GM18502 (cell line): ENCODE results near the gene MAP2.

ENCODE experiments used
- ATAC-seq: cut with Tn5 transposase; IDR thresholded peaks from one replicate; pipeline ENCODE4 v1.9.1; 2021; ENCODE audit warnings: mild to moderate bottlenecking; ENCODE audit not compliant: unreplicated experiment, poor library complexity

Gene MAP2

DNA sequence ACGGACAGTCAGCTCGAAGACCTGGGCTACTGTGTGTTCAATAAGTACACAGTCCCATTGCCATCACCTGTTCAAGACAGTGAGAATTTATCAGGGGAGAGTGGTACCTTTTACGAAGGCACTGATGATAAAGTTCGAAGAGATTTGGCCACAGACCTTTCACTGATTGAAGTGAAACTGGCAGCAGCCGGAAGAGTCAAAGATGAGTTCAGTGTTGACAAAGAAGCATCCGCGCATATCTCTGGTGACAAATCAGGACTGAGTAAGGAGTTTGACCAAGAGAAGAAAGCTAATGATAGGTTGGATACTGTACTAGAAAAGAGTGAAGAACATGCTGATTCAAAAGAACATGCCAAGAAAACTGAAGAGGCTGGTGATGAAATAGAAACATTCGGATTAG, 270.9 kb downstream of the MAP2 start:
- no peak for ATAC-seq

DNA sequence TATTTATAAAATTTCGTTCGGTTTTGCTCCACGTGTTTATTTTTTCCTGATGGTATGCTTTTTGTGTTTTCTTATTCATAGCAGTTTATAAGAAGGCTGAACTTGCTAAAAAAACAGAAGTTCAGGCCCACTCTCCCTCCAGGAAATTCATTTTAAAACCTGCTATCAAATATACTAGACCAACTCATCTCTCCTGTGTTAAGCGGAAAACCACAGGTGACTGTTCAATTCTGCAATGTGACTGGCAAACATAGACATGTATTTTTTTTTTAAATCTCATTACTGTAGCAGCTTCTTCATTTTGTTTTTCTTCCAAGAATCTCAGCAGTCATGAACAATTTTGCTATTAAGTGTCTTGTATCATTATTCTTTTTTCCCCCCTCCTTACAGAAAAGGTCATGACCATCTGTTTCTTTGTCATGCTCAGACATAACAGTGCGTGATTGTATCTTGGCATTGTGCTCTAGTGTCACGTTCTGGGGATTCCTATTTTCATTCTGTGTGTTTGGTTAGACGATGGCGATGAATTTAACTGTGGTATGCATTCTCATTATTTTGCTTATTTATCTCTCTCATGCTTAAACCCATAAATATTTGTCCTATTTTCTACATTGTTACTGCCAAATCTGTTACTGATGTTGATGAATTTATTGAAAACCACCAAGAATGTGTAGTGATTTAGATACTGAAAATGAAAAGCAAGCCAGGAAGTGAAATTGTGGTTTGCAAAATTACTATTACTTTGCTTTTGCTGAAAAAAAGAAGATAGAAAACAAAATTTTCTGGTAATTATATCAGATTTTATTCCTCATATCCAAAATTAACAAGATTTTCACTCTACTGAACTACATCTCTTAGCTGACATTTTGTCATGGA, 273.2 kb downstream of the MAP2 start:
- peak; percentile 85 for ATAC-seq

DNA sequence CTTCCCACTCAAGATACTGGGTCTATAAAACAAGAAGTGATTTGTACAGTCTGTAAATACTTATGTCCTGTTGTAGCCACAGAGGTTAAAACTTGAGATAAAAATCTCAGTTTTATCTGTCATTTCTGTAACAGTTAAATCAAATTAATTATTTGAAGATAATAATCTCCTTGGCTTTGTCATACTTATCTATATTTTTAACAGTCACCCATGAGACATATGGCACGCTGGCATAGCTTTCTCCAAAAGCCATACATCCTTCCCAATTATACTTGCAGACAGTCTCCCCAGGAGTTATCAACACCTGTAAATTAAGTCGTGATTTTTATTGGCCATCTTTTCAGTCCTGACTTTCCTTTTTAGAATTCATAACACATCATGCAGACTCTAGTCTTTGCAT, 278.9 kb downstream of the MAP2 start:
- ATAC-seq: no peak

DNA sequence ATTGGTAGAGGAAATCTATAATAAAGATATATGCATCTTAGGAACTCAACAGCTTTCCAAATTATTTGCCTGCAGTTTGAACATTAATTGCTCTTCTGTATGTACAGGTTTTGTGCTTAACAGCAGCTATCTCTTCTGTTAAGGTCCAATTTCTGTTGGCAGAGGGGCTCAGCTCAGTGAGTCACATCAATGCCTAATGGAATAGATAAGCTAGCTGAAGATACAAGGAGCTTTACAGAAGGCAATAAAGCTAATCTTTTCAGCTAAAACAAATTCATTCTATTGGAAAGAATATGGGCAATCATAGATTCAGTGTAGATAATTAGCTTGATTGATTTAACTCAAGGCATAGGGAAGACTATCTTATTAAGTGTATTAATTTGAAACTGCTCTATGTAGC, 289.4 kb downstream of the MAP2 start:
- no peak for ATAC-seq

DNA sequence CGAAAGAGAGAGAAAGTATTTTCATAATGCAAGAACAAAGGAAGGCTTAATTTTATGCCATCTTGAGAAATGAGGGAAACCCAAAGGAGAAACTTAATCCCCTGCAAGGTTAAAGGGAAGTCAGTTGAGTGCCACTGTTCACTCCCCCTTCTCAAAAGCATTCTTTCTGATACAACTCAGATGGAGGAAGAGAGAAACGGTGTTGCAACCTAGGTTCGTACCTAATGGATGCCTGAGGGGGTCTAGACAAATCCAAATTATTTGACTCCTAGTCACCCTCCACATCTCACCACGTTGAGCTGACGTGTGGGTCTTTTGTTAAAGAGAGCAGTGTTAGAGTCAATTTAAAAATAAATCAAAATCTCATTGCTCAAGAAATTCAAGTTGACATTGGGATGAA, 295.2 kb downstream of the MAP2 start:
- ATAC-seq: no peak

DNA sequence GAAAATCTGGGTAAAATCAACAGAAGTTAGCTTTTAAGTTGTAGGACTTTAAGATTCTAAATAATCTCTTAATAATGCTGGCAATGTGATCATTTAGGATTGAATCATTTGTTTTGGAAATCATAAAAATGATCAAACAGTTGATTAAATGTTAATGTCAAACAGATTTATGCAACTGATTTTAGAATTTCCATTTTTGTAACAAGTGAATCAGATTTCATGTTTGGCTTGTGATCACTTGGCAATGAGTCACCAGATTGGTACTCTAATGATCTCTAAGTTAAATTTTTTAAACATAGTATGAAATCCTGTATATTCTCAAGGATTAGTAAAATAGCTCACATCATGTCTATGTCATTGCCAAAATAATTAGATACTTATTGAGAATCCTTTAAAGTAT, 297.6 kb downstream of the MAP2 start:
- ATAC-seq: no peak

DNA sequence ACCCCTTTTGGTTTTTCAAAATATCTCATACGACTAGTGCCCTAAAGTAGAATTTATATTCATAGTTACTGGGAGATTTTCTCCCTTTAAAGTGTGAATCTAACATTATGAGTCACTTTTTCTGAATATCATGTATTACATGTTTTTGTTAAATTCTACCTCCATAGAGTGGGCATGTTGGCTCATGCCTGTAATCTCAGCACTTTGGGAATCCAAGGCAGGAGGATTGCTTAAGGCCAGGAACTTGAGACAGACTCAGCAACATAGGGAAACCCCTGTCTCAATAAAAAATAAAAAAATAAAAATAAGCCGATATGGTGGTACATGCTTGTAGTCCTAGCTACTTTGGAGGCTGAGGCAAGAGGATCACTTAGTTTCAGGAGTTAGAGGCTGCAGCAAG, 302.5 kb downstream of the MAP2 start:
- ATAC-seq: no peak

DNA sequence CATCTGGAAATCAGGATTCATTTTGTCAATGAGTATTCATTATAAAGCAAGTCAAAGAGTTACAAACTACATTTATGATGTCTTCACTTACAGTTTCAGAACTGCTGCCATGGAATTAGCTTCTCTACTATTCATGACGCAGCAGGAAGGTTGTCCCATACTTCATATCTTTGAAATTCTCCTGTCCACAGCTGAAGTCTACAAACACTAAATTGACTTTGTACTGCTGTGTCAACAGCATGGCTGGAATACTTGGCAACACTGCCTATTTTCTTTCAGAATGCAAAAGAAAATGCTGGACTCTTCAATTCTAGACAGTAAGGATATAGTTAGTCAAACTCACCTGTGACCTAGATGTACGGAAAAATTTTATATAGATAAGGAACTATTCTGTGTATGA, 303.2 kb downstream of the MAP2 start:
- ATAC-seq: no peak

DNA sequence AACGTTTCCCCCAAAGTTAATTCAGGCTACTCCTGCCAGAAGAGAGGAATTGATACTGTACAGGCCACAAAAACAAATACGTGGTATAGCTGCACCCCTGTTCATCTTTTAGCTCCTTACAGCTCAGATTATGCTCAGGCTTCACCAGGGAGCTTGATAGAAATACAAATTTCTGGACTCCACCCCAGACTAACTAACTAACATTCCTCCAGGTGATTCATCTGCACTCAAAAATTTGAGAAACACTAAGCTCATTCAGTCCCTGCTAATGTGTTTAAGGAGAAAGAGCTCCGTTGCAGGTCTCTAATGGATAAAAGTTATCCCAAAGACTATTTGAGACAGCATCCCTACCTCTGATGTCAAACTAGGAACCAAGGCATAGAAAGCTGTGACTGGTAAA, 311.0 kb downstream of the MAP2 start:
- no peak for ATAC-seq

DNA sequence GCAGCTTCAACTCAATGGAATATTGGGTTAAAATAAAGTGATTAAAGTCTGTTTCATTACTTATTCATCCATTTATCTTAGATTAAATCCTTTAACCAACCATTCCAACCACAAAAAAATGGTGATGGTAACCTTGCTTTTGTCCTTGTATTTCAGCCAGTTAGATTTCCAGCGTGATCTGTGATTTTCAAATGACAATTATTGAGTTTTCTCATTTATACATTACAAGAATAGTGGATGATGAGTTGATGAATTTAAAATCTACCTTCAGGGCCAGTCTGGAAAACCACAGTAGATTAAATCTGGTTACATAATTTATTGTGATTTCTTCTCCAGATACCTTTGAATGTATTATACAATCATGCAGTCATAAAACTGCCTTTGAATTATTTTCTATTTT, 318.1 kb downstream of the MAP2 start:
- ATAC-seq: no peak

DNA sequence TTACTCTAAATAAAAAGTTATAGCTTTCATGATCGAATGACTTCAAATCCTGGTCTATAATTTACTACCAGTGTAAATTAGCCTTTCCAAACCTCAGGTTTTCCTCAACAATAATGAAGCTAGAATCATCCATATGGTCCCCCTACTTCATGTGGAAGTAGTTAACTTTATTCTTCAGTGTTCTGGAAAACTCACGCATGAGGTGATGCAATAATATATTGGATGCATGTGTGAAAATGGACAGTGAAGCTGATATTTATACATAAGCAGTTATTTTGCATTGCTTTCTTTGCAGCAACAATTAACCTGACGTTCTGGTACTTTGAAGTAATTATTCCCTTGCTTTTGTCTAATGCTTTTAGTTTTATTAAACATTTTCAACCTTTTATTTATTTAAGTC, 329.2 kb downstream of the MAP2 start:
- no peak for ATAC-seq

DNA sequence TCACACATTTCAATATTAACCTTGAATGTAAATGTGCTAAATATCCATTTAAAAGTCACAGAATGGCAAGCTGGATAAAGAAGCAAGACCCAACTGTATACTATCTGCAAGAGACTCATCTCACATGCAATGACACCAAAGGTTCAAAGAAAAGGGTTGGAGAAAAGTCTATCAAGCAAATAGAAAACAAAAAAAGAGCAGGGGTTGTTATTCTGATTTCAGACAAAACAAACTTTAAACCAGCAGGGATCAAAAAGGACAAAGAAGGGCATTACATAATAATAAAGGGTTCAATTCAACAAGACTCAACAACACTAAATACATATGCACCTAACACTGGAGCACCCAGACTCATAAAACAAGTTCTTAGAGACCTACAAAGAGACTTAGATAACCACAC, 333.3 kb downstream of the MAP2 start:
- no peak for ATAC-seq

DNA sequence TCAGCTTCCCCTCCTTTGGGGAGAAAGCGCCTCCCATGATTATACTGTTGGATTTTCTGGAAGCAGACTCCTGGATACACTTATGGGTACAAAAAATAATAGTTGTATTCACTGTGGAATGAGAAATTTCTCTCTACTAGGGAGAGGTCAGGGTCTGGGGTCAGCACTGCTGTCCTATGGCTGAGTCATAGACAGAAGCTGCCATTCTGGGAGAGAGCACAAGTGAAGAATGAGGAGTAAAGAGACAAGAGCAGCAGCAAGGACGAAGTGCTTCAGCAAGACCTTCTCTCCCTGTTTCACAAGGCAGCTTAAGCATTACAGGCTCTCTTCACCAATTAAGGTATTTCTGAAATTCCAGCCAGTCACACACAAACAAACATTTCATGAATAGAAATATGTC, 337.7 kb downstream of the MAP2 start:
- no peak for ATAC-seq

DNA sequence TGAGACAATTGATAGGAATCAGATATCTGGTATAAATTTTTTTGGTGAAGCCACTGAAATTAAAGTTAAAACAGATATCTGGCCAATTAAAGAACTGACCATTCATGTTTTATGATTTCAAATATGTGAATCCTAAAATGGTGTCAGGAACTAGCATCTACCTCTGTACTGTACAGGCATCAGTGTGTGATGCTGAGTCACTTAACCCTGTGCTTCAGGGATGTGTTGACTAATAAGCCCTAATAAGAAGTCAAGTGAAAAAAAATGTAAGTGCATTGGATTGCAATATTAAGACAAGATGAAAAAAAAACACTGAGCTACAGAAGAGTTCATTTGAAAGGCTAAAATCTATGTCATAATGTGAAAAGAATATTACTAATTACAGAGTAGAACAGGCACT, 338.7 kb downstream of the MAP2 start:
- no peak for ATAC-seq

DNA sequence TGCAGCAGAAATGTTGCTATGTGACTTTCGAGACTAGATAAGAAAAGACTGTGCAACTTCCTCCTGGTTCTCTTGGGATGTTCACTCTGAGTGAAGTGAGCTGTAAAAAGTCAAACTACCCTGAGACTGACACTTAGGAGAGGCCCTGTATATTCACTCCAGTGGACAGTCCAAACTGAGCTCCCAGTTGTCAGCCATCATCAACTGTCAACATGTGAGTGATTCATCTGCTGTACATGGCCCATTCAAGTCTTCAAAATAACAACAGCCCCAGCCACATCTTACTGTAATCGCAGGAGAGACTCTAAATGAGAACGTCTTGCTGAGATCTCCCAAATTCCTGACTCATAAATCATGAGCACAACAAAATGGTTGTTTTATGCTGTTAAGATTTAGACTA, 339.3 kb downstream of the MAP2 start:
- ATAC-seq: no peak

DNA sequence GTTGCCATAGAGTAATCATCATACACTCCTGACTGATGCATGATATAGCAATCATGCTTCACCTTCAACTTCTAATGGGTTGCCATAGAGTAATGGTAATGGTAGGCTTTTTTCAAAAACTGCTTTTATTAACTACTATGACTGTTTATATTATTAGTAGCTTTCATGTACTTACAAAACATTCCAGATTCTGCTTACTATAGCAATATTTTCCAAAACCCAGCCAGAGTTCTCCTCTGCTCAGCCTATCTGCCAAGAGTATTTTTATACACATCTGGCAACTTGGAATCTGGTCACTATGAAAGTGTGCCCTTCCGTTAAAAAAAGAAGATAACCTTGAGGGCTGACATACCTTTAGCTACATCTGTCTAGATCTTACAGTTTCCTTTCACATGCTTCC, 342.8 kb downstream of the MAP2 start:
- ATAC-seq: no peak

DNA sequence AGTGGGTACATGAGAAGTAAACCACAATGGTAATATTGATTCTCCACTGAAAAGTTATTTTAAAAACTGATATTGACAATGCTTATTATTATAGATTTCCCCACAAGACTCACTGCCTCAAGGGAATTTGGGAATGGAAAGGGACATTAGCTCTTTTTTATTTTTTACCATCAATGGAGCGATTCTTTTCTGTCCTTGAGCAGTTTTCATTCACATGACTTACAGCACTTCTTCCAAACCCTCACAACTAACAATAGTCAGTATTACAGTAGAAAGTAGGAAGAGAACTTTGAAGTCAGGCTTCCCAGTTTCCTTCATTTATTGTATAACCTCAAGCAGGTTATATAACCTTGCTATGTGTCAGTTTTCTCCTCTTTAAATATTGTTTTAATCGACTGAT, 343.5 kb downstream of the MAP2 start:
- no peak for ATAC-seq

DNA sequence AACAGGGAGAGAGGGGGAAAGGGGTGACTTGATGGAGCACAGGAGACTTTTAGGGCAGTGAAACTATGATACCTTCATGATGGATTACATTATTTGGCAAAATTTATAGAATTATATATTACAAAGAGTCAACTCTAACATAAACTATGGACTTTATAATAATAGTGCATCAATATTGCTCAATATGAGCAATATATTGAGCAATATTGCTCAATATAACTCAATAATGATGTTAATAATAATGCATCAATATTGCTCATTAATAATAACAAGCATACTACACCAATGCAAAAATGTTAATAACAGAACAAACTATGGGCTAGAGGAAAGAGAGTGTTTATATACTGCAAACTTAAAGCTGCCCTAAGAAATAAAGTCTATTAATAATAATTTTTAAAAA, 344.7 kb downstream of the MAP2 start:
- no peak for ATAC-seq

DNA sequence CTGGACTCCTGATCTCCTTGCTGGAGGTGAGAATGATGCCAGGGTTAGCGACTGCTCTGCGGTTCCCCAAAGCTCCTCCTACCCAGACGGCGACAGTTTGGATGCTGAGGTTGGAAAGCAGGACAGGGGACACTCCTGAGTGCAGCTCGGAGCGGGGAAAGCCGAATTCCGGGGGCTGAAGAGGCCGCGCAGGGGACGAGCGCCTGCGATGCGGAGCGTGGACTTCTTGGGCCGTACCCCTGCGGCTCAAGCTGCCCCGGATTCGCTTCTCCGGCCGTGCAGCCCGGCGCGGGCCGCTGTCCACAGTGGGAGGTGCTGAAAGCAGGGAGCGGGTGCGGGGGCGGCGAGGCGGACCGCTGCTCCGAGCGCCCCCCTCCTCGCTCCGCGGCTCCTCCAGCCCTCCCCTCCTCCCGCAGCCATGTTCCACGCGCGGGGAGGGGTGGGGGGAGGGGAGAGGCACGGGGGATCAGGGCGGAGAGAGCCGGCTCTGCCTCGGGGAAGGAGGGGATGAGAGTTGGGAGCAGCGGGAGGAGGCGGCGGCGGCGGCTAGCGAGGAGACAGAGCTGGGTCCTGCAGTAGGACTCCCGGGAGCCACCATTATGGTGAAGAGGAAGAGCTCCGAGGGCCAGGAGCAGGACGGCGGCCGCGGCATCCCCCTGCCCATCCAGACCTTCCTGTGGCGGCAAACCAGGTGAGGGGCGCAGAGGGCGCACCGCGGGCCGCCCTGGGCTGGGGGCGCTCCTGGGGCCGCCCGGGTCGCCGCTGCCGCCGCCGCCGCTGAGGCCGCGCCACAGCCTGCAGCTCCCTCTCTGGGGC, 347.8 kb downstream of the MAP2 start, which contains the start of gene UNC80:
UNC80 (plus strand) TSS at position 359 of the 816 bp plus-strand sequence; CDS start at position 600, 241 bp downstream.
- peak; percentile 59 for ATAC-seq

DNA sequence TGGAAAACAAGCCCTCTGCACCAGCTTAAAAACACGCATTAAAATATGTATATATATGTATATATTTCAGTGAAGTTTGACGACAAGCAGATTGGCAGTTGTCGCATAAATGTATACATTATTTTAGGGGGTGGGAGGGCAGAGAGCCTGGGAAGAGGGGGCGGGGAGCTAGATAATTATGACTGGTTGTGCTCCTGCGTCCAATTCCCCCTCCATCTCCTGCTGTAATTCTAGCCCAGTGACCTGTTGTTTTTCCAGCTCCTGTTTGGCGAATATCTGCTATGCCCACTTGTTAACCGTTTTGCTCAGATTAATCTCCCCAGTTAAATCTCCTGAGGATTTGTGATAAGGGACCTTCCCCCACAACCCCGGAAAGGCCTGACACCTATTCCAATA, 348.4 kb downstream of the MAP2 start:
- ATAC-seq: no peak

DNA sequence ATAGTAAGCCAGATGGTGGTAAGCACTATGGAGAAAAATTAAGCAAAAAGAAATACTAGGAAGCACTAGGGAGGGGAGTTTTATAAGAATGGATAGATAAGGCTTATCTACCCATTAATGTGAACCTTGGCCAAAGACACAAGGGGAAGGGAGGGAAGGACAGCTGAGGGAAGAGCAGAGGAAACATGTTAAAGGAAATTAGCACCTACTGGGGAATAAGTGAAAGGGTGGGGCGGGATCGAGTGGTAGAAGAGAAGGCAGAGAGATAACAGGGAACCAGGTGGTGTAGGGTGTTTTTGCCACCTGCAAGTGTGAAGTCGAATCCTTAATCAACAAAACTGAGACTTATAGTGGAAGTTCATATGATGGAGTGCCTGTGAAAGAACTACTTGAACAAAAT, 349.5 kb downstream of the MAP2 start:
- ATAC-seq: no peak
